ENCODE data around the gene TSPAN15.
"Not testable (repeated sequence)": the region's sequence is repeated elsewhere in the genome, so short reads cannot be mapped to it uniquely, and the experiment has no call there.

The TSPAN15 gene

DNA sequence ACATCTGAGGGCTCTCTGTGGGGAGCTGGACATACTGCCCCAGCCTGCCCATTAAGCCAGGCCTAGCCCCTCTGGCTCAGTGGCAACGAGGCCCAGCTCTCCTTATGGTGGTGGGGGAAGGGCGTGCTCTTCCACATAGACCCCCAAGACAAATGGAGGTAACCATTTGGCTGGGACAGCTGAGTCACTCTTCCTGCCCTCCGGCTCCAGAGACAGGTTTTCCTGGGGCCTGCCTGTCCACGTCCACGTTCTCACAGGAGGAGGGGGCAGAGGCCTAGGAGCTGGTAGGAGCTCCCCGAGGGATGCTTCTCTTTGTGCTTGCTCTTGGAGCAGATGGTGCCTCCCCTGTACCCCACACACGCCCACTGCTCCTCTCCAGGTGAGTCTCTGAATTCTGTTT lies 33.5 kb downstream of the TSPAN15 start:
- DNase-seq (ENCODE audit: low read depth in 2 of 3, low spot score in 2 of 3): no peak

DNA sequence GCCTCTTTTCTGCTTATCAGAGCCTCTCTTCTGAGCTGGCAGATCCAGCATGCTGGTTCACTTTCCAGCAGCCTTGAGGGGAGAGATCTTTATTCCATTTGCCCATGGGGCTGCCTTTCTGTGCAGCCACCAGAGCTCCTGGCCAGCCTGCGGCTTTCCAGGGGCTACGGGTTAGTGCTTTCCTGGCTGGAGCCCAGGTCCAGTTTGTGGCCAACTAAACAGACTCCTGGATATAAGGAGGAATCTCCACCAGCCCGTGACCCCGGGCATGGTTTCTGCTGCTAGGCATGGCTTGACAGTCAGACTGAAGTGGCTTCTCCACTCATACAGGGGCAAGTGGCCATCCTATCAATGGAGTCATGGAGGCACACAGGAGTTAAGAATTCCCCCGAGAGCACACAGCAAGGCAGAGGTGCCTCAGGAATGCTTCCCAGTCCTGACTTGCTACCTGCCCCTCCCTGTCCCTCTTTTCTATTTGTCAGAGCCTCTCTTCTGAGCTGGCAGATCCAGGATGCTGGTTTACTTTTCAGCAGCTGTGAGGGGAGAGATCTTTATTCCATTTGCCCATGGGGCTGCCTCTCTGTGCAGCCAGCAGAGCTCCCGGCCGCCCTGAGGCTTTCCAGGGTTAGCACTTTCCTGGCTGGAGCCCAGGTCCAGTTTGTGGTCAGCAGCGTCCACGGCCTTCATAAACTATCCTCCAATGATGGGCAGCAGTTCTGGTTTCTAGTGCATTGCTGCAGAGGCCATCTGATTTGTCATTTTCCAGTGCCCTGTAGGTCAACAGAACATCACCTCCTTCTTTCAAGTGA lies 35.9 kb downstream of the TSPAN15 start:
- no peak for DNase-seq (ENCODE audit: low read depth in 2 of 3, low spot score in 2 of 3)

DNA sequence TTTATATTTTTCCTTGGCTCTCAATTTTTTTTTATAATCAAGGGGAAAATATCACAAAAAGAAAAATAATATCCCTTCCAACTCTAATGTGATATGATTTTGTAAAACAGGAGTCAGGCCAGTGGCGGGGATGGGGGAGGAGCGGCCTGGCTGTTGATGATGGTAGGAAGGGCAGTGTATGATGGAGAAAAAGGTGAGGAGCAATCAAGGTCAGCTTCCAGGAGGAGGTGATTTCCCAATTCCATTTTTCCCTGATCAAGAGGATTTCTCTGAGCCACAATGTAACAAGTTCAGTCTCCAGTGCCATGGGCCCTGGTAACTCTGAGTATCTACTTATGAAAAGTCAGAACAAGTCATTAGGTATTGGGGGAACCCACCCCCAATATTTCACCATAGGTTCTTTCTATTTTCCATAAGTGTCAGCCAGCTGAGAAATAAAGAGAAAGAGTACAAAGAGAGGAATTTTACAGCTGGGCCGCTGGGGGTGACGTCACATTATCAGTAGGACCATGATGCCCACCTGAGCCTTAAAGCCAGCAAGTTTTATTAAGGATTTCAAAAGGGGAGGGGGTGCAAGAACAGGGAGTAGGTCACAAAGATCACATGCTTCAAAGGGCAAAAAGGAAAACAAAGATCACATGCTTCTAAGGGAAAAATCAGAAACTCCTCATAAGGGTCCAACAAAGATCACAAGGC lies 37.0 kb downstream of the TSPAN15 start:
- not testable (repeated sequence) for DNase-seq (ENCODE audit: low read depth in 2 of 3, low spot score in 2 of 3)

DNA sequence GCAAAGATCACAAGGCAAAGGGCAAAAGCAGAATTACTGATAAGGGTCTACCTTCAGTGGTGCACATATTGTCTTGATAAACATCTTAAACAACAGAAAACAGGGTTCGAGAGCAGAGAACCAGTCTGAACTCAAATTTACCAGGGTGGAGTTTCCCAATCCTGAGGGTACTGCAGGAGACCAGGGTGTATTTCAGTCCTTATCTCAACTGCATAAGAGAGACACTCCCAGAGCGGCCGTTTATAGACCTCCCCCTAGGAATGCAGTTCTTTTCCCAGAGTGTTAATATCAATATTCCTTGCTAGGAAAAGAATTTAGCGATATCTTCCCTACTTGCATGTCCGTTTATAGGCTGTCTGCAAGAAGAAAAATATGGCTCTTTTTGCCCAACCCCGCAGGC lies 37.6 kb downstream of the TSPAN15 start:
- DNase-seq (ENCODE audit: low read depth in 2 of 3, low spot score in 2 of 3): not testable (repeated sequence)

DNA sequence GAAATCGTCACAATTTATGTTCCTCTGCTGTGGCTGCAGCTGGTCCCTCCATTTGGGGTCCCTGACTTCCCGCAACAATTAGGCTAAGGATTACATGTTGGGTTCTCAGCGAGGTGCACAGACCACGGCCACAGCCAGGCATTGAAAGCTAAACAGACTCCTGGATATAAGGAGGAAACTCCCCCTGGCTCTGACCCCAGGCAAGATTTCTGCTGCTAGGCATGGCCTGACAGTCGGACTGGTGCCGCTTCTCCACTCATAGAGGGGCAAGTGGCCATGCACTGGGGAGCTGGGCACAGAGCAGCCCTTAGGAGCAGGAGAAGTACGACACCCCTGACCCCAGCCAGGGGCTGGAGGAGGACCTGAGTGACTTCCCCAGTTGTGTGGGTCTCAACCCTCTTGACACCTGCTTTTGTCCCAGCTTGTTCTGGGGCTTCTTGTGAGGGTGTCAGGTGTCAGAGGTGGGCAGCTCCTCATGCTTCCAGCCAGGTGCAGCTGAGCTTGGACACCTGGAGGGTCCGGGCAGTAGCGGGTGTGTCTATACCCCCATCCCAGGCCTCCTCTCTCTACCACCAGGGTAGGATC lies 38.3 kb downstream of the TSPAN15 start:
- DNase-seq (ENCODE audit: low read depth in 2 of 3, low spot score in 2 of 3): no peak

DNA sequence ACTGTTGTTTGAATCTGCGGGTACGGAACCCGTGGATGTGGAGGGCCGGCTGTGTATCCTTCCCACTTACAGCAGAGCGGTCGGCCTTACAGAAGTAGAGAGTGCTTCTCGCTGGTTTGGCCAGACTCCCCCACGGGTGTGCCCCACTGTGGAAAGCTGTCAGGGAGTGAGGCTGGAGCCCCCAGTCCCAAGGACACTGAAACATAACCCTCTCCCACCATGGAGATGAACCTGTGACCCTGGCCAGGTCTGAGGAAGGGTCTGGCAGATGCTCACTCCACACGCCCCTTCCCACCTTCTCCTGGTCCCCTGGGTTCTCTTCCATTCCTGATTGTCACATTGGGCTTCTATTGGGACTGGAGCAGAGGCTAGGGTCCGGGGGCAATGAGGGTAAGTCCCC lies 39.6 kb downstream of the TSPAN15 start:
- no peak for DNase-seq (ENCODE audit: low read depth in 2 of 3, low spot score in 2 of 3)

DNA sequence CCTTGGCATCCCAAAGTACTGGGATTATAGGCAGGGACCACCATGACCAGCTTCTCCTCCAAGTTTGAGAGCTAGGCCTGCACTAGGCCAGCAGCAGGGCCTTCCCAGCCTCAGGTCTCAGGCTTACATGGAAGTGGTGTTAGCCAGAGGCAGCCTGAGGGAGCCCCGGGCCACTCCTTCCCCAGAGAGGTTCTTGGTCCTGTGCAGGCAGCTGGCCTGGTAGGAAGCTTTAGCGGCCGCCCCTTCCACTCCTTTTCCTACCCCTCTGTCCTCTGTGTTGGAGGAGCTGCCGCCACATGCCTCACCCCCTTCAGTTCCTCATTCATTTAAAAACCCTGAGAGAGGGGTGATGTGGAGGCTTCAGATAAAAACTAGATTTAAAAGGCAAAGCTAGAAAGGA lies 40.3 kb downstream of the TSPAN15 start:
- no peak for DNase-seq (ENCODE audit: low read depth in 2 of 3, low spot score in 2 of 3)

DNA sequence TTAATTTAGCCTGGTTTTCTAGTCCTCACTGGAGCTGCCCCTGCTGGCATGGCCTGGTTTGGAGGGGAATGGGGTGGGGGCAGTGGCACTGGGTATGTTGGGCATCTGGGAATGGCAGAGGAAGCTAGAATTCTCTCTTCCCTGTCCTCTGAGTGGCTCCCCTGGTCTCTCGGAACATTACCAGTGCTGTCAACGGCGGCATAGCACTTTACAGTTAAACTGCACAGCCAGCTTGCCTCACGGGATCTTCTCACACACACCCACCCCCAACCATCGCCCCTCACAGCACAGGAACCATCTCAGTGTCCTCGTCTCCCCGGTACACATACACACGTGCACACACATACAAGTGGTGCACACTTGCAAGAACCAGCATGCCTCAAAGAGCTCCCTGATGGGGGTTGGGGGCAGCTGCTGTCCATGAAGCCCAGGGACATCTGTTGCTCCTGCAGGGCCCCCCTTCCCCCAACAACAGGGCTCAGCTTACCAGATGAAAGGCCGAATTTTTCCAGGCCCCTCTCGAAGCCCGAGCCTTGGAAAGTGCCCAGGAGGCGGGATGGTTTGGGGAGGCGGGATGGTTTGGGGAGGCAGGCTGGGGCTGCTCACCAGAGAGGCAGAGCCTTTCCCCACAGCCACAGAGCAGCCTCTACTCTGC lies 41.0 kb downstream of the TSPAN15 start:
- DNase-seq (ENCODE audit: low read depth in 2 of 3, low spot score in 2 of 3): no peak

DNA sequence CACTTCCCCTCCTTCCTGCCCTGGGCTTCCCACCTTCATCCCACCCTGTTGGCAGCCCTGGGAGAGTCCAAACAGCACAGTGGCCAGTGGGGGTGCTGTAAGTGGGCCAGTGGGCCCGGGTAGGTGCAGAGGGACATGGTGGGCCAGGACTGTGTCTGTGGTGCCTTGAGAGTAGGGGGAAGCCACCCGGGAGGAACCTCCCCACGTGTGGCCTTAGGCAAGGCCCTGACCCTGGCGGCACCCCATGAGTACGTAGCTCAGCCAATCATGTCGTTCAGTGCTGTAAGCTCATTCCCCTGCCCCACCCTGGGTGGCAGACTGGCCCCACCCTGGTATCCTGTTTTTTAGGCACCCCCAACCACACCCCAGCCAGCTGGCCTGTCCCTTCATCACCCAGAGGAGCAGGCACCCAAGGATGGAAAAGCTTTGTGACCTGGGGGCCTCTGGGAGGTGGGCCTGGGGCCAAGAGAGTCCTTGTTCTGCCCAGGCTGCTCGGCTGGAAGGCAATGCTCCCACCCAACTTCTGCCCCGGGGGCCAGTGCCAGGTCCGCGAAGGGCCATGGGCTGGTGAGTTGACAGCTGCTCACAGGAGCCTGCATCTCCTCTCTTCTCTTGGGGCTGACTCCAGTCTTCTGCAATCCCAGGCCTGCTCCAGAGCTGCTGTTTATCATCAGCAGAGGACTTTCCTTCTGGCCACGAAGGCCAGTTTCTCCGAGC lies 41.6 kb downstream of the TSPAN15 start:
- DNase-seq (ENCODE audit: low read depth in 2 of 3, low spot score in 2 of 3): no peak

DNA sequence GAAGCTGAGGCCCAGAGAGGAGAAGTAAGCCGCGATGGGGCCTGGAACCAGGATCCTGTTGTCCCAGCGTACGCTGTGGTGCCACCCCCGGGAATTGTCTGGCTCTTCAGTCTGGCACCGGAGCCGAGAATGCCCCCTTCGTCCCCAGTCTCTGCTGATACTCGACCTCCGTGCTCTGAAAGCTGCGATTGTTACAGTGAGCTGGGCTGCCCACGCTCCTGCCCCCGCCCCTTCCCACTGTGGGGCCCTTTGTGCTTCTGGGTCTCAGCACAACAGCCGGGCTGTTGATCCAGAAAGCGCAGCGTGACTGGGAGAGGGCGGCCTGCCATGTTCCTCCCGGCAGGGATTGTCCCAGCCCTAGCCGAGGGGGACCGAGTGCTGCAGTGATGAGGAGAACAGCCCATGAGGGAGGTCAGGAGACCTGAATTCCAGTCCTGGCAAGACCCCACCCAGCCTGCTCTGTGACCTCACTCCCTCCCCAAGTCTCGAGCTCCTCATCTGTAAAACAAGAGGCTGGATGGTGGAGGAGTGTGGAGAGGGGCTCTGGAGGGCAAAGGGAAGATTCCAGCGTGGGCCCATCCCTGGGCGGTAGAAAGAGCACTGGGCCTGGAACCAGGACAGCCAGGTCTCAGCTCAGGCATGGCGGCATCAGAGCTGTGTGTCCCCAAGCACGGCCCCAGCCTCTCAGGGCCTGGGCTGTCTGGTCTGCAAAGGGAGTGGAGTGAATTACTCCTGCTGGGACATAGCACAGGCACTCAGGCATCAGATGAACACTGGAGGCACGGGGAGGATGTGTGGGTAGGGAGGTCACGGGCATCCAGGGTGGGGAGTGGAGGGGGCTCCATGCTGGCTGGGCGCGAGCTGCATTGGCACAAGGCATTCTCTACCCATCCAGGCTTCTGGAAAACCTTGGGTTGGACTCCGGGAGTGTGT lies 43.6 kb downstream of the TSPAN15 start:
- no peak for DNase-seq (ENCODE audit: low read depth in 2 of 3, low spot score in 2 of 3)

DNA sequence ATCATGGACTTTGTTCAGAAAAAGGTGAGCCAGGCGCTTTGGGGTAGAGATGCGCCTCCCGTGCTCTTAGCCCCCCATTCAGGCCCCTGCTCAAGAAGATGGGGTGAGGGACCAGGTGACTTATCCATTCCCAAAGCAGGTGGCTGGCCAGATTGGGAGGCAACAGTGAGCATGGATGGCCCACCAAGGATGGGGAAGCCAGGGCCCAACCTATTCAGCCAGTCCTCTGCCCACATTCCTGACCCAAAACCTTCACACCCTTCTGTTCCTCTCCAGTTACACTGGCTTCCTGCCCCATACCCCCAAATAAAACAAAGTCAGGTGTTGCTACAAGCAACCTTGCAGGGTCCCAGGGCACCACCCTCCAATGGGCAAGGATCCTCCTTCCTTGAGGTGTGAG lies 44.4 kb downstream of the TSPAN15 start:
- DNase-seq (ENCODE audit: low read depth in 2 of 3, low spot score in 2 of 3): no peak

DNA sequence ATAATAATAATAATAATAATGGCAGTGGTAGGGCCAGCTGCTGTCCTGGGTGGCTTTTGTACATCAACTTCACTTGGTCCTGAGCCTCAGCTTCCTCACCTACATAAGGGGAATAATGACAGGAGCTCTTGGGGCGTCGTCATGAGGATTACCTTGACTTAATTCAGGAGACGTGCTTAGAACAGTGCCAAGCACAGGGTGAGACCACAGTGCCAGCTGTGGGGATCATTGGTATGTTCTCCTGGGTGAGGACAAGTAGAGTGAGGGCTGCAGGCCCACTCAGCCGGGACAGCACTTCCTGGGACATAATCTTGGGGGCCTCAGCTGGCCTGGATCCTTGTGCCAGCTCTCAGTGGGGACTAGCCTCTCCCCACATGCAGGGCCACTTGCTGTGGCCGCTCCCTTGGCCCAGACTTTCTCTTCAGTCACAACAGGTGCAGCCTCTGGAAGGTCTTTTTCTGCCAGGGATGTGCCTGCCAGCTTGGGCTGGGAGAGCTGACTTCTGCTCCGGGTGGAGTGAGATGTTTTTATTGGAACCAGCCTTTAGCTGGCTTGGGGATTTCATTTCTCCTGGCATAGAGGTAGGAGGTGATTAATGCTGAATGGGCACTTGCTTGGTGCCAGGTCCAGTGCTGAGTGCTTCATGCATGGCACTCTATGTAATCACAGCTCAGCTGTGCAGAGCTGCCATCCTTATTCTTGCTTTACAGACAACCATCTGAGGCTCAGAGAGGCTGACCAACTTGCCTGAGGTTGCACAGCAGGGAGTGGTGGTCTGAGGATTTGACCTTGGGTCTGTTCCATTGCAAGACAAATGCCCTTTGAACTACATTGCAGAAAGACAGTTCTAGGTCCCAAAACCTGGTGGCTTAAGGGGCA lies 45.3 kb downstream of the TSPAN15 start:
- no peak for DNase-seq (ENCODE audit: low read depth in 2 of 3, low spot score in 2 of 3)

DNA sequence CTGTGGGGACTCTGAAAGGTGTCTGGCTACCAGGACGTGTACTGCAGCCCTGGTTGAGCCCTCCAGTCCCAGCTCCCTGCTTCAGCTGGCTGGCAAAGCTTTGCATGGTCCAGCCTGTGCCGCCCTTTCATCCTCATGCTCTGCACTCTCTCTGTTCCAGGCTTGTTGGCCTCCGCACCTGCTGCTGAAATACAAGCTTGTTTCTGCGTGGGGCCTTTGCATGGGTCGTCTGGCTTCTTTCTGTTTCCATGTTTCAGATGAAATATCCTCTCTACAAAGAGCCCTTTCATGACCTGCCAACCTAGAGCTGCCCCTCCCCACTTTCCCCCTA lies 45.9 kb downstream of the TSPAN15 start:
- no peak for DNase-seq (ENCODE audit: low read depth in 2 of 3, low spot score in 2 of 3)

DNA sequence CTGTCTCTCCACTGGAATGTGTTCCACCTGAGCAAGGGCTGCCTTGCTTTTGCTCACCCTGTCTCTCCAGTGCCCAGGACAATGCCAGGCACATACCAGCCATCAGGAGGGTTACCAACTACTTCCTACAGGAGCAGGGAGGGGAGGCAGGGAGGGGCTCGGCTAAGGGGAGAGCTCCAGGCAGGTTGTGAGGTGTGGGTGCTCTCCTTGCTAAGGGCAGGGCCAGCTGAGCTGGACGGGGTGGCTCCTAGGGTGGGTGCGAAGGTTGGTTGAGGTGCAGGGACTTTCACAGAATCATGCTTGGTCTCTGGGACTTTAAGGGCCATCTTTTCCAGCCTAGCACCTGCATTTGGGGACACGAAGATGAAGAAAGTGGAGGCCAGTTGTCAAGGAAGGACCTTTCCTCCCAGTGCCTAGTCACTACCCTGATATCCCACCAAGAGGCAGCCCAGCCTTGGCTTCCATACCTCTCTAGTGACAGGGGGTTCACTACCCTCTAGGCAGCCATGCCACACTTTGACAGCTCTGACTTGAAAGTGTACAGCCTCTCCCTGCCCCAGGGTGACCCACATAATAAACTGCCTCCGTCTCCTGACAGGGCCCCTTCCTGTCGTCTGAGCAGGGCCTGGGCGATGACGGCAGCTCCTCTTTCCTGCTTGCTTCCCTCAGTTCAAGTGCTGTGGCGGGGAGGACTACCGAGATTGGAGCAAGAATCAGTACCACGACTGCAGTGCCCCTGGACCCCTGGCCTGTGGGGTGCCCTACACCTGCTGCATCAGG lies 46.5 kb downstream of the TSPAN15 start:
- DNase-seq (ENCODE audit: low read depth in 2 of 3, low spot score in 2 of 3): no peak

DNA sequence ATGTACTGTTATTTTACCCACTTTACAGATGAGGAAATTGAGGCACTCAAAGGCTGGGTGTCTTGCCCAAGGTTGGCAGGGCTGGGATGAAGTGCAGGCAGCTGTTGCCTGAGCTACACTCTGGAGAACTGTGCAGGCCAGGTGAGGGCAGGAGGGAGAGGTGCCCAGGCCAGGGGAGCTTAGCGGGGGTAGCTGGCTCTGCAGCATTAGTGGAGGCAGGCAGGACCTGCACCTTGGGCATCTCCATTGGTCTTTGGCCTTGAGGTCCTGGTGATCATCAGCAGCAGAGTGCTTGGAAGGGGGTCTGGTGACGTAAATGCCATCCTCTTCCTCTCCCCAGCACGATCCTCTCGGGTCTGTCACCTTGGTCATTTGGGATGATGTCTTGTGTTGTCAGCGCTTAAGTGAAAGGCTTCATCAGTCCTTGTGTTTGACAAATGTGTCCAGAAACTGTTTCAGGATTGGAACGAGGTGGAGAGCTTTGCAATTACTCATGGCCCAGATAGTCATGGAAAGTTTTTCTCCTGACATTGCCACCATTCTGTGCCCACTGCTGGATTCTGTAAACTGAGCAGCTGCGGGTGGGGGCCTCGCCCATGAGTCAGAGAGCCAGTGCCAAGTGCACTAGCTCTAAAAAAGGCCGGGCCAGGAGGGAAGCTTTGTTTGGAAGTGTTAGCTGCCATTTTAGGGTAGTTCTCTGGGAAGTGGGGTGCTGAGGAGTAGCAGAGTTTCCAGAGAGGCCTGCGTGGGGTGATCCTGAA lies 47.6 kb downstream of the TSPAN15 start:
- DNase-seq (ENCODE audit: low read depth in 2 of 3, low spot score in 2 of 3): no peak

DNA sequence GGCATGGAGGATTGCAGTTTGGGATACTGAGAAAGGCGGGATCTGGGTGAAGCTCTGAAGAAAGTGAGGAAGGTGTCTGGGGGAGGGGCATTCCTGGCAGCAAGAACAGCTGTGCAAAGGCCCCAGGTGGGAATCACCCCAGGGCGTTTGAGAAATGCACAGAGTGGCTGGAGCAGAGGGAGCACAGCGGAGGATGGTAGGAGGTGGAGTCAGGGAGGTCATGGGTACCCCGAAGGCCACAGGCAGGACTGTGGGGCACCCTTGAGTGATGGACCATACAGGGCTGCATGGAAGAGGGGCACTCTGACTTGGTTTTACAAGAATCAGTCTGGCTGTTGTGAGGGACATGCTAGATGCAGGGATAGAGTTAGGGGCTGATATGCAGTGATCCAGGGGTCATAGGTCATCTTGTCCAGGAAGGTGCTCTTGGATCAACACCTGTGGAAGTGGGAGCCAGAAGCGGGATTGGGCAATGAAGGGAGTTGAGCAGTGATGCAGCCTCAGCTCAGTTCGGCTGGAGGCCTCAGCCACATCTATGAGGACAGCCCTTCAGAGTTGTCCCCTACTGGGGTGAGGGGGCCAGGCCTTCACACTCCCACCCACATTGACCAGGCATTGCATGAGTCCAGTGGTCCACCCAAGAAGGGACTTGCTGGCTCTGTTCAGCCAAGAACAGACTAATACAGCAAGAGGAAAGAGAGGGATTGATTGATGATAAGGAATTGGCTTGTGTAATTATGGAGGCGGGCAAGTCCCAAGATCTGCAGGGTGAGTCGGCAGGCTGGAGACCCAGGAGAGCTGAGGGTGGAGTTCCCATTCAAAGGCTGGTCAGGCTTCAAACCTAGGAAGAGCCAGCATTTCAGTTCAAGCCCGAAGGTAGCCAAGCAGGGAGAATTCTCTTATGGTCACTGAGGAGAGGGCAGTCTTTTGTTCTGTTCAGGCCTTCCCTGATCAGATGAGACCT lies 48.7 kb downstream of the TSPAN15 start:
- DNase-seq (ENCODE audit: low read depth in 2 of 3, low spot score in 2 of 3): no peak

Data from activated CD8-positive, alpha-beta memory T cell treated with anti-CD3 and anti-CD28 coated beads for 48 hours (primary cell).